ENCODE data around the gene CHRM2.

CHRM2 gene

GRCh38 chr7:136897676-136898075, 29.2 kb downstream of the CHRM2 start:
- DNase-seq, result no peak

- DNase-seq, result no peak
Observed at GRCh38 chr7:136900005-136900404, 31.6 kb downstream of the CHRM2 start.

GRCh38 chr7:136910771-136911170, 42.3 kb downstream of the CHRM2 start:
- no peak for DNase-seq

- no peak for DNase-seq
Observed at GRCh38 chr7:136911344-136911743, 42.9 kb downstream of the CHRM2 start.

- no peak for DNase-seq
Observed at GRCh38 chr7:136912339-136912738, 43.9 kb downstream of the CHRM2 start.

- DNase-seq, result no peak
Observed at GRCh38 chr7:136914016-136914415, 45.6 kb downstream of the CHRM2 start.

- DNase-seq, result no peak
Observed at GRCh38 chr7:136919820-136920219, 51.4 kb downstream of the CHRM2 start.

- DNase-seq, result no peak
Observed at GRCh38 chr7:136923111-136923667, 54.7 kb downstream of the CHRM2 start.

- no peak for DNase-seq
Observed at GRCh38 chr7:136925044-136925443, 56.6 kb downstream of the CHRM2 start.

GRCh38 chr7:136925556-136925955, 57.1 kb downstream of the CHRM2 start:
- no peak for DNase-seq

- no peak for DNase-seq
Observed at GRCh38 chr7:136931169-136931867, 62.9 kb downstream of the CHRM2 start.

GRCh38 chr7:136937436-136937835, 69.0 kb downstream of the CHRM2 start:
- DNase-seq, result no peak

- DNase-seq, result no peak
Observed at GRCh38 chr7:136938476-136938875, 70.0 kb downstream of the CHRM2 start.

- DNase-seq, result no peak
Observed at GRCh38 chr7:136940122-136940521, 71.7 kb downstream of the CHRM2 start.

GRCh38 chr7:136940917-136941316, 72.5 kb downstream of the CHRM2 start:
- DNase-seq, result no peak

- DNase-seq, result no peak
Observed at GRCh38 chr7:136941816-136942215, 73.4 kb downstream of the CHRM2 start.

- DNase-seq, result no peak
Observed at GRCh38 chr7:136942401-136942800, 73.9 kb downstream of the CHRM2 start.

- no peak for DNase-seq
Observed at GRCh38 chr7:136942994-136943393, 74.5 kb downstream of the CHRM2 start.

- DNase-seq, result no peak
Observed at GRCh38 chr7:136947347-136947746, 78.9 kb downstream of the CHRM2 start.

GRCh38 chr7:136950331-136950730, 81.9 kb downstream of the CHRM2 start:
- DNase-seq, result no peak

GRCh38 chr7:136953386-136953785, 84.9 kb downstream of the CHRM2 start:
- no peak for DNase-seq

- no peak for DNase-seq
Observed at GRCh38 chr7:136956232-136956631, 87.8 kb downstream of the CHRM2 start.

- DNase-seq, result no peak
Observed at GRCh38 chr7:136956671-136957070, 88.2 kb downstream of the CHRM2 start.

- no peak for DNase-seq
Observed at GRCh38 chr7:136957391-136957790, 88.9 kb downstream of the CHRM2 start.

GRCh38 chr7:136958016-136958415, 89.6 kb downstream of the CHRM2 start:
- no peak for DNase-seq

All from activated effector memory CD4-positive, alpha-beta T cell treated with anti-CD3 and anti-CD28 coated beads, Interleukin-2, amount 50 U/mL, for 16 hours (primary cell).